Kidney (tissue), 14 donors: ENCODE data around the gene LAPTM5. TPM values are rescaled to one million over a fixed set of nuclear protein-coding genes. Genes with fewer than 3 reads are reported as not detected.

Source experiments
- DNase-seq, 5 donors: peaks; one replicate each; pipeline ENCODE4 v3.0.0-alpha.2; 2013 to 2020
- FAIRE-seq: peaks from 2 replicates; lab custom pipeline; 2012; peaks lifted over from hg19 to GRCh38; lab: Jason Lieb, UNC
- H3K27ac ChIP-seq, 2 donors: one replicate each; pipeline ENCODE4 v1.7.0; 2013; ENCODE audit warnings: low read depth in 2 of 2, low read length in 2 of 2, inconsistent platforms in 1 of 2
- H3K27me3 ChIP-seq: one replicate; pipeline ENCODE4 v1.7.1; 2013; ENCODE audit warnings: low read length, inconsistent platforms; ENCODE audit not compliant: control insufficient read depth, insufficient read depth
- H3K36me3 ChIP-seq, 3 donors: one replicate each; pipeline versions ENCODE4 v1.7.0 to v1.7.1; 2013; ENCODE audit warnings: low read length in 3 of 3, control low read depth in 1 of 3, inconsistent platforms in 1 of 3; ENCODE audit not compliant: insufficient read depth in 3 of 3, control insufficient read depth in 2 of 3
- H3K4me1 ChIP-seq, 3 donors: one replicate each; pipeline versions ENCODE4 v1.7.0 to v1.7.1; 2013; ENCODE audit warnings: low read length in 3 of 3, inconsistent platforms in 1 of 3, low read depth in 1 of 3; ENCODE audit not compliant: control insufficient read depth in 2 of 3, insufficient read depth in 2 of 3
- H3K4me3 ChIP-seq, 3 donors: one replicate each; pipeline versions ENCODE4 v1.7.0 to v1.8.1; 2013; ENCODE audit warnings: low read length in 3 of 3, control low read depth in 1 of 3, inconsistent platforms in 1 of 3
- H3K9ac ChIP-seq, 3 donors: one replicate each; pipeline versions ENCODE4 v1.7.0 to v1.7.1; 2013; ENCODE audit warnings: low read length in 3 of 3, control low read depth in 1 of 3, inconsistent platforms in 1 of 3
- H3K9me3 ChIP-seq, 3 donors: one replicate each; pipeline versions ENCODE4 v1.7.0 to v1.7.1; 2013; ENCODE audit warnings: low read length in 3 of 3, control low read depth in 1 of 3, inconsistent platforms in 1 of 3; ENCODE audit not compliant: control insufficient read depth in 2 of 3, insufficient read depth in 1 of 3
- intact Hi-C: fragments of 100-400 bp; cut with DNase I; formaldehyde crosslinking; loops from one replicate; pipeline ENCODE4 v1.11.1; 2022
- polyA plus RNA-seq: library from polyadenylated mRNA; stranded (reverse); fragments of 350-450 nt; fragmentation: Illumina TruSeq; extraction: RNeasy Lipid Tissue Mini Kit (QIAGEN cat#74804); gene quantifications from one replicate; pipeline ENCODE4 v1.2.3, GENCODE V29; 2014; ENCODE audit warnings: low read depth, low replicate concordance; ENCODE audit not compliant: insufficient read depth
- total RNA-seq: library from RNA; stranded (reverse); fragmentation: NEBNext Ultra II Directional; extraction: Animal tissue kit (Norgen Biotek cat#: 25700); gene quantifications from one replicate; pipeline ENCODE4 v1.2.1, GENCODE V29; 2021
- TF ChIP-seq, protein P1 (sequence below): IDR thresholded peaks from 3 replicates; pipeline ENCODE4 v1.5.1; 2012; ENCODE audit warnings: mild to moderate bottlenecking, moderate library complexity, borderline replicate concordance; ENCODE audit not compliant: insufficient read depth; ENCODE audit errors: extremely low read depth
- donor health status: control.
- donor health status: control.
- donor health status: control.
- donor health status: control.
- donor health status: control.
- donor health status: DM: yes; HTN: yes; CAD: no.
- donor health status: Normal renal cell carcinoma (clear cell type).

The LAPTM5 gene
- total and polyA plus RNA-seq, 2 donors from 2014 or later = 23.5 to 108 TPM

DNA sequence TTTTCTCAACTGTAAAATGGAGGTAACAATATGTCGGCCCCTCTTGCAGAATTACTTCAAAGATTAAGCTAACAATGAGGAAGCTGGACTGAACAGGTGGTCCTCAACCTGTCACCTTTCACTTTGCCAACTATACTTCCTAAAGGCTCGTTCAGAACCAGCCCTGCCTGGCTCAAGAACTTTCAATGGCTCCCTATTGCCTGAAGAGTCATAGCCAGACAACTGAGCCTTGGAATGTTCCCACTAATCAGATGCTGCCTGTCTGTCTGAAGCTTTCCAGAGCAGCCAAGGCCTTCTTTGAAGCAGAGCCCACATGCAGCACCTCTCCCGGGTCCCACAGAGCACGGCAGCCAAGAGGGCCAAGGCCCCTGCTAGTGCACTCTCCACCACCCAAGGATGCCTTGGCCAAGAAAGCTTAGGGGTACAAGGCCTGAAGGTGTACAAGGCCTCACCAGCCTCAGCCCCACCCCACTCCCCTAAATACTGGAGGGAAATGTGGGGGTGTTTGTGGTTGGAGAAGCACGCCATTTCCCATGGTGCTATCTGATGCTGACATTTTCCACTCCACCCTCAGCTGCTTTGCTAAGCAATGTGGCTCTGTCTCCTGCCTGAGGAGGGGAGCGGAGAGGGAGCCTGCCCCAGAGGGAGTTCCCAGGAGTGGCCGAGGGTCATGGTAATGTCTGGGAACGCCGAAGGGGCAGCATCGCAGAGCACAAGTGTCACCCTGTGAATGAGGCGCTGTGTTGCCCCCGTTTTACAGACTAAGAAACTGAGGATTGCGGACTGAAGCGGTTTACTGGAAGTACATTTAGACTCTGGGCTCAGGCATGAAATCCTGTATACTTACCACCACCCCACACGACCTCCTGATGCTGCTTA is 8.2 kb upstream of the LAPTM5 start:
- no peaks in the 10 kb centered on the region for H3K4me1 ChIP-seq
- intact Hi-C loops = no loop called here
- FAIRE-seq = no peak

DNA sequence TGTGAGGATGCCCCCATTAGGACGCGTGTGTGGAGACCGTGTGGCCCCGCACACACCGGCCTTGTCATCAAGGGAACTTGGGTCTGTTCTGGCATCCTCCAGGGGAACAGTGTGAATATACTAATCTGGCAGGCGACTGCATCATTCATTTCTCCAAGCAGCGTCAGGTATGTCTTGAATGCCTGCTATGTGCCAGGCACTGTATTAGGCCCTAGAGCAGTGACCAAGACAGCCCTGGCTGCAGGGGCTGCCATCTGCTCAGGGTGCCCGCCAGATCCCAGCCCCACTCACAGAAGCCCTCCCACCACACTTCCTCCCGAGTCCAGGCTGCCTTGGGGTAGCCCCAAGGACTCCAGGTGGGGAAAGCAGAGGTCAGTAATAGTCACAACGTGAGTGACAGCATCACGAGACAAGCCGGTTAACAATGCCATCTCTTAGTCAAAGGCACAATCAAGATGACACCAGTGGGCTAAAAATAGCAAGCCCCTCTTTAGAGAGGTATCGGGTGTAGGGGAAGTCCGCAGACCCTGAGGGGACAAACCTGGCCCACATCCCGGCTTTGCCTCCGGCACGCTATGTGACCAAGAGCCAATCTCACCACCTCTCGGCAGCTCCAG is 7.5 kb upstream of the LAPTM5 start:
- no peak for FAIRE-seq
- Histone ChIP-seq H3K36me3 (no peaks in the 10 kb centered on the region), H3K9me3 (no peaks in the 10 kb centered on the region), H3K4me3 (no peak overlapping the region), H3K9ac (no peak overlapping the region), H3K4me1 (no peaks in the 10 kb centered on the region), H3K27ac (no peak overlapping the region), H3K27me3 (no peaks in the 10 kb centered on the region)
- intact Hi-C loops = no loop called here
- TF ChIP-seq, protein P1, sequence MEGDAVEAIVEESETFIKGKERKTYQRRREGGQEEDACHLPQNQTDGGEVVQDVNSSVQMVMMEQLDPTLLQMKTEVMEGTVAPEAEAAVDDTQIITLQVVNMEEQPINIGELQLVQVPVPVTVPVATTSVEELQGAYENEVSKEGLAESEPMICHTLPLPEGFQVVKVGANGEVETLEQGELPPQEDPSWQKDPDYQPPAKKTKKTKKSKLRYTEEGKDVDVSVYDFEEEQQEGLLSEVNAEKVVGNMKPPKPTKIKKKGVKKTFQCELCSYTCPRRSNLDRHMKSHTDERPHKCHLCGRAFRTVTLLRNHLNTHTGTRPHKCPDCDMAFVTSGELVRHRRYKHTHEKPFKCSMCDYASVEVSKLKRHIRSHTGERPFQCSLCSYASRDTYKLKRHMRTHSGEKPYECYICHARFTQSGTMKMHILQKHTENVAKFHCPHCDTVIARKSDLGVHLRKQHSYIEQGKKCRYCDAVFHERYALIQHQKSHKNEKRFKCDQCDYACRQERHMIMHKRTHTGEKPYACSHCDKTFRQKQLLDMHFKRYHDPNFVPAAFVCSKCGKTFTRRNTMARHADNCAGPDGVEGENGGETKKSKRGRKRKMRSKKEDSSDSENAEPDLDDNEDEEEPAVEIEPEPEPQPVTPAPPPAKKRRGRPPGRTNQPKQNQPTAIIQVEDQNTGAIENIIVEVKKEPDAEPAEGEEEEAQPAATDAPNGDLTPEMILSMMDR = no peak
- peak in 1 of 5 donors; percentile 46 for DNase-seq

More for the DNA sequence above, 8.2 kb upstream of the LAPTM5 start:
- Histone ChIP-seq H3K9ac (no peak overlapping the region), H3K4me3 (no peak overlapping the region), H3K27me3 (no peaks in the 10 kb centered on the region), H3K9me3 (no peaks in the 10 kb centered on the region), H3K27ac (no peak overlapping the region), H3K36me3 (no peaks in the 10 kb centered on the region)
- no peak for DNase-seq
- TF ChIP-seq, protein P1 = no peak

DNA sequence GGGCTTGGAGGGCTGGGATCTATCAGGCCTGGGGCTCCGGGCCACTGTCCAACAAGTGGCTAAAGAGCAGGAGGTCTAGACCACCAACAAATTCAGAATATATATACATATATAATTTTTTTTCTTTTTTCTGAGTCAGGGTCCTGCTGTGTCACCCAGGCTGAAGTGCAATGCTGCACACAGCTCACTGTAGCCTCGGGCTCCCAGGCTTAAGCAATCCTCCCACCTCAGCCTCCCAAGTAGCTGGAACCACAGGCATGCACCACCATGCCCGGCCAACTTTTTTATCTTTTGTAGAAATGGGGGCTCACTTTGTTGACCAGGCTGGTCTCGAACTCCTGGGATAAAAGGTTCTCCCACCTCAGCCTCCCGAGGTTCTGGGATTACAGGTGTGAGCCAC is 6.8 kb upstream of the LAPTM5 start:
- no peak for FAIRE-seq
- H3K4me1 ChIP-seq = no peaks in the 10 kb centered on the region
- H3K27ac ChIP-seq = no peak overlapping the region
- no peak overlapping the region for H3K4me3 ChIP-seq
- no peaks in the 10 kb centered on the region for H3K27me3 ChIP-seq
- no peak overlapping the region for H3K9ac ChIP-seq
- TF ChIP-seq, protein P1 = no peak
- no peak for DNase-seq
- no peaks in the 10 kb centered on the region for H3K36me3 ChIP-seq
- no peaks in the 10 kb centered on the region for H3K9me3 ChIP-seq
- intact Hi-C loops = no loop called here
